B cell (primary cell): ENCODE results near the gene SLC13A1. TPM values are rescaled to one million over a fixed set of nuclear protein-coding genes. Genes with fewer than 3 reads are reported as not detected.

Experiments used
- ATAC-seq: fragments of 200-7000 bp; cut with Tn5 transposase; one replicate; pipeline ENCODE4 v1.10.0; 2021; ENCODE audit warnings: low read depth, mild to moderate bottlenecking, moderate number of reproducible peaks, moderate library complexity
- CTCF ChIA-PET: fragments of 350-600 bp; sonication (Branson Sonifier 250); formaldehyde crosslinking; loops from one replicate; lab custom pipeline; 2021; ENCODE audit warnings: antibody characterized with exemption, inconsistent platforms; lab: Charles Lee
- POLR2A ChIA-PET: fragments of 350-600 bp; sonication (Branson Sonifier 250); formaldehyde crosslinking; loops from one replicate; lab custom pipeline; 2021; ENCODE audit warnings: antibody characterized with exemption; lab: Charles Lee
- DNase-seq: peaks from one replicate; pipeline ENCODE4 v3.0.0; 2013
- H2AFZ ChIP-seq: 2 replicates; pipeline ENCODE4 v1.6.1; 2012; ENCODE audit warnings: mild to moderate bottlenecking, low read depth, low read length; ENCODE audit not compliant: insufficient read depth, poor library complexity, severe bottlenecking
- H3K27ac ChIP-seq, 2 donors: 1 replicate in 1 of 2; 2 replicates in 1 of 2; pipeline ENCODE4 v1.5.1; 2012 to 2013; ENCODE audit warnings: low read length in 2 of 2, mild to moderate bottlenecking in 2 of 2, moderate library complexity in 1 of 2
- H3K27me3 ChIP-seq, 4 experiments: fragments of 200-600 bp in 1 of 4; sonication (generic) in 1 of 4; replicated peaks in 1 of 4; 1 replicate in 2 of 4; 2 replicates in 2 of 4; pipeline versions ENCODE4 v1.6.1 to v1.7.0; 2013 to 2016; ENCODE audit warnings: low read length in 3 of 4, mild to moderate bottlenecking in 2 of 4, mixed read lengths in 1 of 4, moderate library complexity in 1 of 4; ENCODE audit not compliant: insufficient read depth in 4 of 4, control insufficient read depth in 3 of 4; ENCODE audit errors: control extremely low read depth in 1 of 4
- H3K36me3 ChIP-seq, 2 experiments: replicated peaks in 1 of 2; 1 replicate in 1 of 2; 2 replicates in 1 of 2; pipeline versions ENCODE4 v1.6.1 to v1.7.1; 2013; ENCODE audit warnings: low read length in 1 of 2; ENCODE audit not compliant: insufficient read depth in 2 of 2, control insufficient read depth in 1 of 2; ENCODE audit errors: control extremely low read depth in 1 of 2, extremely low read depth in 1 of 2
- H3K4me1 ChIP-seq, 2 donors: fragments of 200-600 bp in 1 of 2; sonication (generic) in 1 of 2; 1 replicate in 1 of 2; 2 replicates in 1 of 2; pipeline versions ENCODE4 v1.5.1 to v1.6.1; 2013 to 2017; ENCODE audit warnings: low read length in 2 of 2; ENCODE audit not compliant: control insufficient read depth in 2 of 2, insufficient read depth in 2 of 2
- H3K4me2 ChIP-seq: replicated peaks from 2 replicates; pipeline ENCODE3; 2012; ENCODE audit warnings: mild to moderate bottlenecking, low read depth, low read length; ENCODE audit not compliant: poor library complexity, severe bottlenecking
- H3K4me3 ChIP-seq, 5 experiments: fragments of 200-600 bp in 1 of 5; sonication (generic) in 1 of 5; 1 replicate in 3 of 5; 2 replicates in 2 of 5; pipeline versions ENCODE4 v1.5.1 to v1.7.0; 2011 to 2016; ENCODE audit warnings: low read length in 4 of 5, mild to moderate bottlenecking in 4 of 5, low read depth in 2 of 5, control low read depth in 1 of 5, moderate library complexity in 1 of 5; ENCODE audit not compliant: insufficient read depth in 1 of 5; ENCODE audit errors: control extremely low read depth in 1 of 5, extremely low read depth in 1 of 5
- H3K79me2 ChIP-seq: fragments of 200-600 bp; sonication (generic); one replicate; pipeline ENCODE4 v1.6.0; 2016; ENCODE audit warnings: low read length; ENCODE audit not compliant: control insufficient read depth, insufficient read depth
- H3K9ac ChIP-seq: fragments of 200-600 bp; sonication (generic); 2 replicates; pipeline ENCODE4 v1.6.1; 2017; ENCODE audit warnings: mild to moderate bottlenecking, low read length, moderate library complexity
- H3K9me3 ChIP-seq, 3 donors: one replicate each; pipeline versions ENCODE4 v1.6.1 to v1.7.1; 2013; ENCODE audit warnings: low read length in 2 of 3; ENCODE audit not compliant: control insufficient read depth in 2 of 3, insufficient read depth in 1 of 3; ENCODE audit errors: control extremely low read depth in 1 of 3
- H4K20me1 ChIP-seq: 2 replicates; pipeline ENCODE4 v1.6.0; 2012; ENCODE audit warnings: mild to moderate bottlenecking, low read length; ENCODE audit not compliant: insufficient read depth, control insufficient read depth, poor library complexity, severe bottlenecking
- H3K27ac Mint-ChIP-seq: one replicate; pipeline ENCODE4 v1.8.0; 2021; ENCODE audit warnings: mixed read lengths
- H3K27me3 Mint-ChIP-seq: one replicate; pipeline ENCODE4 v1.8.0; 2021; ENCODE audit warnings: mixed read lengths
- H3K4me1 Mint-ChIP-seq: one replicate; pipeline ENCODE4 v1.8.0; 2021; ENCODE audit warnings: mixed read lengths
- H3K4me3 Mint-ChIP-seq: one replicate; pipeline ENCODE4 v1.8.0; 2021; ENCODE audit warnings: mixed read lengths
- H3K9me3 Mint-ChIP-seq: one replicate; pipeline ENCODE4 v1.8.0; 2022; ENCODE audit warnings: mixed read lengths; ENCODE audit not compliant: insufficient read depth
- EZH2 ChIP-seq: IDR thresholded peaks from 2 replicates; pipeline ENCODE4 v1.6.1; 2012; ENCODE audit warnings: borderline replicate concordance, low read depth, mild to moderate bottlenecking, moderate library complexity, low read length; ENCODE audit not compliant: insufficient read depth, poor library complexity, severe bottlenecking
- WGBS: methylation state at CpG from one replicate; pipeline ENCODE4 v1.1.5; 2013; ENCODE audit warnings: missing lambda C conversion rate; ENCODE audit not compliant: insufficient coverage; 5-methylcytosine and 5-hydroxymethylcytosine counted together
- intact Hi-C: fragments of 100-400 bp; cut with micrococcal nuclease; formaldehyde crosslinking; loops from one replicate; pipeline ENCODE4 v1.10.0; 2022
- polyA plus RNA-seq: library from polyadenylated mRNA; depleted of rRNA; stranded (reverse); fragments of >200 nt; gene quantifications from 2 replicates; pipeline ENCODE4 v1.2.3, GENCODE V29; 2012
- total RNA-seq, 2 donors: library from RNA; stranded (reverse); fragments of 120-200 nt in 1 of 2; gene quantifications; 1 replicate in 1 of 2; 2 replicates in 1 of 2; pipeline versions ENCODE4 v1.2.3 to v1.2.4, GENCODE V29; 2013 to 2022
- TF ChIP-seq, protein P1 (sequence below): fragments of 200-600 bp; IDR thresholded peaks from one replicate; pipeline ENCODE4 v1.8.0; 2022; ENCODE audit warnings: antibody characterized with exemption, mild to moderate bottlenecking

The SLC13A1 gene
- total and polyA plus RNA-seq, 2 donors (not counting 1 experiment from before 2014, with no cell fraction given), result not detected

DNA sequence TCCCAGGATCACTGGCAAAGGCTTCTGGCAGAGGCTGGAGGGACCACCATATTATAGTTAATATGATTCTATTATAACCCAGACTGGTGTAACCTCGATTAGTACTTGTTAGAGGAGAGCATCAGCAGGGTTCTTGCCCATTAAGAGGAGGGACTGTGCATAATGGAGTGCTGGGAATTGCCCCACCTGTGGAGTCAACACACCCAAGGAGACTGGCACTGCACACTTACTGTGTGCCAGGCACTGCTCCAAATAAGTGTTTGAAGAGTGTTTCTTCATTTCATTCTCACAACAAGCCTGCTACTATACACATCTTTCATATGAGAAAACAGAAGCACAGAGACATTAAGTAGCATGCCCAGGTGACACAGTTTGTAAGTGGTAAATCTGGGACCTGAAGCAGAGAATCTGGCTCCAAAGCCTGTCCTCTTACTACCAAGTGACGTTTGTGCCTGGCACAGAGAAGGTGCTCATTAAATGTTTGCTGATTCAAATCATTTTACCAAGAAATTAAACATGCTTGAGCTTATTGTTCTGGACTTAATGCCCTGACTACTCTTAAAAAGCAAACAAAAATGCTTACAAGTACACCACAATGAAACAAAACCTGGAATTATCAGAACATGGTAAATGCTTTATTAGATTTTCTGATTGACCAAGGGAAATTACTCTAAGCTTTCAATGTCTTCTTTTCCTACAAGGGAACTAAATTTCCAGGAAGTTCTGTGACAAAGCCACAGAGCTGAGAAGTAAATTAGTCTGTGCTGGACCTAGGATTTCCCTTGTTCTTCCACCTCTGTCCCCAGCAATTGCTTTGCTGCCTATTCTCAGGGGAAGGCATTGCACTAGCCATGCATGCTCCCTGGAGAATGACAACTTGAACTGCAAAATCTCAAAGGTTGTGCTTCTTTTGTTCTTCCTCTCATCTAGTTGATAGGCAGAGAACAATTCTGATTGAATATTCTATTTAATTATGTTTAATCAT, 809 bp downstream of the SLC13A1 start:
- no peak overlapping the region for H3K4me3 Mint-ChIP-seq
- H3K36me3 ChIP-seq, result no peaks in the 10 kb centered on the region
- no peaks in the 10 kb centered on the region for H3K4me1 Mint-ChIP-seq
- no peaks in the 10 kb centered on the region for H3K27me3 Mint-ChIP-seq
- H3K79me2 ChIP-seq, result no peaks in the 10 kb centered on the region
- ChIA-PET CTCF (no interaction called here), POLR2A (no interaction called here)
- H3K4me1 ChIP-seq, result no peaks in the 10 kb centered on the region
- no peak overlapping the region for H3K4me3 ChIP-seq
- ATAC-seq (no peak), DNase-seq (no peak)
- WGBS, result no CpG with 5 or more reads among the region's 2 CpGs
- no peaks in the 10 kb centered on the region for H3K9me3 ChIP-seq
- no peak overlapping the region for H2AFZ ChIP-seq
- no peaks in the 10 kb centered on the region for H4K20me1 ChIP-seq
- H3K9ac ChIP-seq, result no peak overlapping the region
- H3K27ac ChIP-seq, result no peak overlapping the region
- H3K9me3 Mint-ChIP-seq, result peaks cover 2% of the 10 kb centered on the region
- intact Hi-C loops, result no loop called here
- H3K27me3 ChIP-seq, result no peaks in the 10 kb centered on the region
- TF ChIP-seq, protein P1, sequence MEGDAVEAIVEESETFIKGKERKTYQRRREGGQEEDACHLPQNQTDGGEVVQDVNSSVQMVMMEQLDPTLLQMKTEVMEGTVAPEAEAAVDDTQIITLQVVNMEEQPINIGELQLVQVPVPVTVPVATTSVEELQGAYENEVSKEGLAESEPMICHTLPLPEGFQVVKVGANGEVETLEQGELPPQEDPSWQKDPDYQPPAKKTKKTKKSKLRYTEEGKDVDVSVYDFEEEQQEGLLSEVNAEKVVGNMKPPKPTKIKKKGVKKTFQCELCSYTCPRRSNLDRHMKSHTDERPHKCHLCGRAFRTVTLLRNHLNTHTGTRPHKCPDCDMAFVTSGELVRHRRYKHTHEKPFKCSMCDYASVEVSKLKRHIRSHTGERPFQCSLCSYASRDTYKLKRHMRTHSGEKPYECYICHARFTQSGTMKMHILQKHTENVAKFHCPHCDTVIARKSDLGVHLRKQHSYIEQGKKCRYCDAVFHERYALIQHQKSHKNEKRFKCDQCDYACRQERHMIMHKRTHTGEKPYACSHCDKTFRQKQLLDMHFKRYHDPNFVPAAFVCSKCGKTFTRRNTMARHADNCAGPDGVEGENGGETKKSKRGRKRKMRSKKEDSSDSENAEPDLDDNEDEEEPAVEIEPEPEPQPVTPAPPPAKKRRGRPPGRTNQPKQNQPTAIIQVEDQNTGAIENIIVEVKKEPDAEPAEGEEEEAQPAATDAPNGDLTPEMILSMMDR, result no peak
- TF ChIP-seq EZH2, result no peak
- H3K4me2 ChIP-seq, result no peak overlapping the region
- no peak overlapping the region for H3K27ac Mint-ChIP-seq

DNA sequence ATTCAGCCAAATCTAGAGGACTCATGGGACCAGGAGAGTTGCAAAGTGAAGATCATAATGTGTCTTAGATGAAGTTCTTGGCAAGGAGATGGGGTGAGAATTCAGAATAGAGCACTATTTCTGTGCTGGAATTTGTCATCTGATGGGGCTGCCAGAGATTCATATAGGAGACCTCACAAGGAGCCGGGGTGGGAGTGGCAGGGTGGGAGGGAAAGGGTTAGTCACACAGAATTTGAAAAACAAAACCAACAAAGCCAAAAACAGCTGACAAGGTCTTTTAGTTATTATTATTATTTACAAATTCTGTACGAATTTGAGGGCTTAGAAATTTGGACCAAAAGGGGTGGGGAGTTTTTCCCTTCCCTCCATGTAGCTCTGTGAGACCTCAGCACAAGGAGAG, 1.7 kb downstream of the SLC13A1 start:
- peaks cover 2% of the 10 kb centered on the region for H3K9me3 Mint-ChIP-seq
- H3K27ac Mint-ChIP-seq, result no peak overlapping the region
- no peak for DNase-seq
- no peak overlapping the region for H2AFZ ChIP-seq
- no peaks in the 10 kb centered on the region for H3K9me3 ChIP-seq
- no peaks in the 10 kb centered on the region for H3K4me1 ChIP-seq
- H3K27me3 ChIP-seq, result no peaks in the 10 kb centered on the region
- ChIA-PET POLR2A (no interaction called here), CTCF (no interaction called here)
- ATAC-seq, result no peak
- no peaks in the 10 kb centered on the region for H3K27me3 Mint-ChIP-seq
- H3K27ac ChIP-seq, result no peak overlapping the region
- no CpG with 5 or more reads among the region's 2 CpGs for WGBS
- no peak for TF ChIP-seq EZH2
- TF ChIP-seq, protein P1, result no peak
- H3K36me3 ChIP-seq, result no peaks in the 10 kb centered on the region
- intact Hi-C loops, result no loop called here
- H3K4me1 Mint-ChIP-seq, result no peaks in the 10 kb centered on the region
- no peak overlapping the region for H3K4me2 ChIP-seq
- no peak overlapping the region for H3K4me3 Mint-ChIP-seq
- no peak overlapping the region for H3K9ac ChIP-seq
- H3K4me3 ChIP-seq, result no peak overlapping the region
- H3K79me2 ChIP-seq, result no peaks in the 10 kb centered on the region
- H4K20me1 ChIP-seq, result no peaks in the 10 kb centered on the region
